K562 (cell line): Measurements from ENCODE around the gene SPATS2L. TPM values are rescaled to one million over a fixed set of nuclear protein-coding genes. Genes with fewer than 3 reads are reported as not detected.
"Not testable (repeated sequence)": the region's sequence is repeated elsewhere in the genome, so short reads cannot be mapped to it uniquely, and the experiment has no call there.

Source experiments
- ATAC-seq: fragments of 200-7000 bp; cut with Tn5 transposase; 3 replicates; pipeline ENCODE4 v1.9.1; 2020; ENCODE audit warnings: moderate library complexity
- BruUV-seq: library from RNA; stranded (reverse); fragments of 400-500 nt; replicated peaks from 2 replicates; lab custom pipeline; 2021; lab: Mats Ljungman, UMichigan
- CTCF ChIA-PET: fragments of 300-600 bp; formaldehyde crosslinking; extraction: SDS; loops from one replicate; lab custom pipeline; 2021; ENCODE audit warnings: low intra/inter-chr PET ratio; lab: Yijun Ruan, JAX
- POLR2A ChIA-PET: fragments of 300-600, 350-650 bp; sonication (Branson Sonifier 250); formaldehyde crosslinking; extraction: SDS; loops from one replicate; lab custom pipeline; 2021; ENCODE audit warnings: antibody characterized with exemption, inconsistent platforms; lab: Yijun Ruan, JAX
- DNase-seq, 4 experiments: peaks; one replicate each; pipeline versions ENCODE4 v3.0.0 to v3.0.0-alpha.2; 2011 to 2018; ENCODE audit warnings: low spot score in 3 of 4, mixed read lengths in 3 of 4; ENCODE audit errors: extremely low read depth in 1 of 4
- FAIRE-seq: peaks from 2 replicates; lab custom pipeline; 2011; peaks lifted over from hg19 to GRCh38; lab: Jason Lieb, UNC
- H2AFZ ChIP-seq: 2 replicates; pipeline ENCODE4 v1.6.0; 2011; ENCODE audit warnings: low read depth, low read length, control low read depth, inconsistent platforms
- H3K27ac ChIP-seq: fragments of 200-600 bp; 3 replicates; pipeline ENCODE4 v1.8.0; 2011; ENCODE audit warnings: low read depth, mild to moderate bottlenecking, control low read depth, inconsistent platforms, low read length, moderate library complexity, mixed read lengths; ENCODE audit errors: extremely low read depth
- H3K27me3 ChIP-seq, 2 experiments: fragments of 300-600 bp in 1 of 2; 2 replicates in 1 of 2; 3 replicates in 1 of 2; pipeline versions ENCODE4 v1.6.0 to v1.8.0; 2011; ENCODE audit warnings: inconsistent platforms in 2 of 2, low read length in 2 of 2, mild to moderate bottlenecking in 1 of 2, mixed read lengths in 1 of 2, moderate library complexity in 1 of 2; ENCODE audit not compliant: control insufficient read depth in 2 of 2, insufficient read depth in 2 of 2
- H3K36me3 ChIP-seq: fragments of 300-600 bp; 3 replicates; pipeline ENCODE4 v1.8.0; 2011; ENCODE audit warnings: mild to moderate bottlenecking, low read length, inconsistent platforms; ENCODE audit not compliant: control insufficient read depth, insufficient read depth
- H3K4me1 ChIP-seq, 2 experiments: fragments of 200-600 bp in 1 of 2; replicated peaks in 1 of 2; 2 replicates in 1 of 2; 3 replicates in 1 of 2; pipeline versions ENCODE4 v1.5.1 to v1.8.0; 2011; ENCODE audit warnings: inconsistent platforms in 2 of 2, low read length in 2 of 2, mild to moderate bottlenecking in 1 of 2, mixed read lengths in 1 of 2, moderate library complexity in 1 of 2; ENCODE audit not compliant: control insufficient read depth in 2 of 2, insufficient read depth in 2 of 2
- H3K4me2 ChIP-seq: 2 replicates; pipeline ENCODE4 v1.6.1; 2011; ENCODE audit warnings: low read length, control low read depth, inconsistent platforms, mixed read lengths; ENCODE audit not compliant: insufficient read depth
- H3K4me3 ChIP-seq: fragments of 200-600 bp; sonication (generic), shearing (Covaris generic); 2 replicates; pipeline ENCODE4 v1.5.1; 2016; ENCODE audit warnings: control low read depth, inconsistent platforms
- H3K79me2 ChIP-seq: fragments of 200-600 bp; 3 replicates; pipeline ENCODE4 v1.8.0; 2011; ENCODE audit warnings: low read length, inconsistent platforms; ENCODE audit not compliant: control insufficient read depth, insufficient read depth
- H3K9ac ChIP-seq, 2 experiments: 2 replicates each; pipeline versions ENCODE4 v1.6.0 to v1.6.1; 2011; ENCODE audit warnings: low read depth in 2 of 2, low read length in 2 of 2, control low read depth in 1 of 2, inconsistent platforms in 1 of 2, mild to moderate bottlenecking in 1 of 2, mixed read lengths in 1 of 2; ENCODE audit not compliant: insufficient read depth in 1 of 2
- H3K9me1 ChIP-seq: one replicate; pipeline ENCODE4 v1.6.0; 2011; ENCODE audit warnings: inconsistent platforms, mild to moderate bottlenecking, low read length, moderate library complexity; ENCODE audit not compliant: control insufficient read depth, insufficient read depth
- H3K9me3 ChIP-seq: replicated peaks from 2 replicates; pipeline ENCODE4 v1.5.1; 2011; ENCODE audit warnings: low read depth, low read length, inconsistent platforms; ENCODE audit not compliant: control insufficient read depth, insufficient read depth
- H4K20me1 ChIP-seq: replicated peaks from 2 replicates; pipeline ENCODE4 v1.6.1; 2011; ENCODE audit warnings: low read length, inconsistent platforms, mixed read lengths; ENCODE audit not compliant: control insufficient read depth, insufficient read depth
- DPF2 ChIP-seq: fragments of 450-650 bp; IDR thresholded peaks from 2 replicates; pipeline ENCODE4 v1.6.1; 2016
- ELF2 ChIP-seq: fragments of 250-450 bp; sonication (Bioruptor Pico); IDR thresholded peaks from 2 replicates; pipeline ENCODE4 v1.5.0; 2021; ENCODE audit warnings: mild to moderate bottlenecking
- NFE2L1 ChIP-seq: fragments of 450-650 bp; IDR thresholded peaks from 2 replicates; pipeline ENCODE4 v1.6.1; 2016; ENCODE audit warnings: missing genetic modification characterization, low read depth, mild to moderate bottlenecking, missing compliant biosample characterization, moderate library complexity, borderline replicate concordance
- NRF1 ChIP-seq, 2 experiments: fragments of 450-650 bp; IDR thresholded peaks in 1 of 2; conservative IDR thresholded peaks in 1 of 2; 2 replicates each; pipeline ENCODE4 v1.6.1; 2014; ENCODE audit warnings: mild to moderate bottlenecking in 2 of 2
- ZNF124 ChIP-seq: sonication (generic); formaldehyde crosslinking; IDR thresholded peaks from 2 replicates; pipeline ENCODE4 v1.8.1; 2022; ENCODE audit warnings: missing genetic modification reagents
- ZNF146 ChIP-seq: IDR thresholded peaks from one replicate; pipeline ENCODE4 v1.6.1; 2018; ENCODE audit warnings: missing compliant biosample characterization; ENCODE audit not compliant: unreplicated experiment
- WGBS: fragments of 100-300 bp; shearing (Covaris generic); methylation state at CpG from one replicate; pipeline ENCODE4 v1.1.6; 2016; ENCODE audit warnings: low coverage, mixed read lengths; ENCODE audit not compliant: insufficient coverage; ENCODE audit errors: missing lambda C conversion rate; 5-methylcytosine and 5-hydroxymethylcytosine counted together
- in situ Hi-C: fragments of 300-500 bp; cut with MboI; formaldehyde crosslinking; loops from 4 replicates; pipeline ENCODE4 v1.15.0; 2018; ENCODE audit warnings: inconsistent platforms, mixed read lengths
- intact Hi-C: fragments of 100-400 bp; cut with micrococcal nuclease; formaldehyde crosslinking; loops from 2 replicates; pipeline ENCODE4 v1.14.2; 2022
- polyA plus RNA-seq, 8 experiments: library from polyadenylated mRNA; depleted of rRNA in 4 of 8; stranded (reverse) in 5 of 8; unstranded in 3 of 8; fragments of >200 nt; fragmentation: Nextera tagmentation in 2 of 8; fragmentation: Illumina TruSeq in 1 of 8; extraction: Ambion mirVana in 2 of 8; extraction: Trizol in 1 of 8; gene quantifications; 2 replicates each; pipeline versions ENCODE4 v1.2.1 to v1.2.3, GENCODE V29; 2011 to 2014; ENCODE audit warnings: inconsistent platforms in 1 of 8, missing spikeins in 1 of 8
- total RNA-seq, 7 experiments: library from RNA; depleted of rRNA in 6 of 7; stranded (reverse); fragments of >200 nt in 6 of 7; fragmentation: Illumina TruSeq in 2 of 7; extraction: Trizol in 2 of 7; gene quantifications; 2 replicates each; pipeline versions ENCODE4 v1.2.1 to v1.2.3, GENCODE V29; 2011 to 2021; ENCODE audit warnings: low replicate concordance in 1 of 7
- TF ChIP-seq, protein P1 (sequence below): sonication (generic); formaldehyde crosslinking; IDR thresholded peaks from 2 replicates; pipeline ENCODE4 v1.4.0; 2020; ENCODE audit warnings: mild to moderate bottlenecking, missing genetic modification reagents

Gene SPATS2L
- total and polyA plus RNA-seq, 9 of the 15 experiments (the other 6 are each of a cell fraction or from before 2014, with no cell fraction given), result 11.3 to 41.5 (median 24.9) TPM

DNA sequence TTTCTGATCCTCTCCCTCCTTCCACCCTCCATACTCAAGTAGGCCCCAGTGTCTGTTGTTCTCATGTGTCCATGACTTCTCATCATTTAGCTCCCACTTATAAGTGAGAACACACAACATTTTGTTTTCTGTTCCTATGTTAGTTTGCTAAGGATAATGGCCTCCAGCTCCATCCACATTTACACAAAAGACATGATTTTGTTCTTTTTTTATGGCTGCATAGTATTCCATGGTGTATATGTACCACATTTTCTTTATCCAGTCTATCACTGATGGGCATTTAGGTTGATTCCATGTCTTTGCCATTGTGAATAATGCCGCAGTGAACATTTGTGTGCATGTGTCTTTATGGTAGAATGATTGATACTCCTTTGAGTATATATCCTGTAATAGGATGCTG lies 37.7 kb downstream of the SPATS2L start:
- DNase-seq, H3K36me3 ChIP-seq, intact Hi-C loops, H3K9me1 ChIP-seq, H3K79me2 ChIP-seq, CTCF ChIA-PET, H3K4me2 ChIP-seq, H3K9ac ChIP-seq, H3K27me3 ChIP-seq, in situ Hi-C loops, POLR2A ChIA-PET, H3K4me3 ChIP-seq, H3K27ac ChIP-seq, H2AFZ ChIP-seq, ATAC-seq, H4K20me1 ChIP-seq, H3K4me1 ChIP-seq, H3K9me3 ChIP-seq, FAIRE-seq, BruUV-seq: not testable (repeated sequence)
- peak; percentile 63 for TF ChIP-seq ZNF146
- no CpG with 5 or more reads among the region's 1 CpG for WGBS

DNA sequence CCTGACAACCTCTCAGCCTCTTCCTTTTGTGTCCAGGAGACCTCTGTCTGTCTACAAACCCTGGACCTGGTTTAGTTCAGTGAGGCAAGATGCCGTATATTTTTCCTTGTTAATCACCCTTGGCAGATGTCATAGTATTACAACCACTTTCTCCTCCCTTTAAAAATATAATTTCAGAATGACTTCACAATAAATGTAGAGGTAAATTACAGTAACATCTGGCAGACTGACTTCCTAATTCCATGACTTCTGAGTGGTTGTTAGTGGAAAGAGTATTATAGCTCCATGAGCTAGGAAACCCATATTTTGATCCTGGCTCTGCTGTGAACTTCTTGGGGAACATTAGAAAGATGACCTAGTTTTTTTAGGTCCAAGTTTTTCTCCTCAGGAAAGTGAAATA lies 39.5 kb downstream of the SPATS2L start:
- H3K9me1 ChIP-seq, result no peaks in the 10 kb centered on the region
- ATAC-seq, result no peak
- H3K27ac ChIP-seq, result no peak overlapping the region
- no peaks in the 10 kb centered on the region for H3K79me2 ChIP-seq
- no peaks in the 10 kb centered on the region for H3K9me3 ChIP-seq
- no peak for FAIRE-seq
- no peak overlapping the region for H2AFZ ChIP-seq
- H3K27me3 ChIP-seq, result no peaks in the 10 kb centered on the region
- POLR2A ChIA-PET, result no interaction called here
- no peak for TF ChIP-seq ELF2
- TF ChIP-seq ZNF124 (CRISPR knock-in tag), result no peak
- TF ChIP-seq, protein P1, sequence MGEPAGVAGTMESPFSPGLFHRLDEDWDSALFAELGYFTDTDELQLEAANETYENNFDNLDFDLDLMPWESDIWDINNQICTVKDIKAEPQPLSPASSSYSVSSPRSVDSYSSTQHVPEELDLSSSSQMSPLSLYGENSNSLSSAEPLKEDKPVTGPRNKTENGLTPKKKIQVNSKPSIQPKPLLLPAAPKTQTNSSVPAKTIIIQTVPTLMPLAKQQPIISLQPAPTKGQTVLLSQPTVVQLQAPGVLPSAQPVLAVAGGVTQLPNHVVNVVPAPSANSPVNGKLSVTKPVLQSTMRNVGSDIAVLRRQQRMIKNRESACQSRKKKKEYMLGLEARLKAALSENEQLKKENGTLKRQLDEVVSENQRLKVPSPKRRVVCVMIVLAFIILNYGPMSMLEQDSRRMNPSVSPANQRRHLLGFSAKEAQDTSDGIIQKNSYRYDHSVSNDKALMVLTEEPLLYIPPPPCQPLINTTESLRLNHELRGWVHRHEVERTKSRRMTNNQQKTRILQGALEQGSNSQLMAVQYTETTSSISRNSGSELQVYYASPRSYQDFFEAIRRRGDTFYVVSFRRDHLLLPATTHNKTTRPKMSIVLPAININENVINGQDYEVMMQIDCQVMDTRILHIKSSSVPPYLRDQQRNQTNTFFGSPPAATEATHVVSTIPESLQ (CRISPR knock-in tag), result no peak
- TF ChIP-seq NFE2L1 (tag), result no peak
- no peak for TF ChIP-seq DPF2
- no peak for TF ChIP-seq NRF1 (conservative IDR thresholded peaks at IDR 0.05 in 1 of 2, IDR thresholded peaks at IDR 0.05 in 1 of 2)
- TF ChIP-seq, all 486 proteins: peak for 0
- no peak for DNase-seq
- Histone ChIP-seq H4K20me1 (no peaks in the 10 kb centered on the region), H3K36me3 (no peaks in the 10 kb centered on the region), H3K4me1 (no peaks in the 10 kb centered on the region), H3K4me3 (no peak overlapping the region), H3K9ac (no peak overlapping the region), H3K4me2 (no peak overlapping the region)
- no TSS peak for BruUV-seq
- in situ Hi-C loops (no loop called here), intact Hi-C loops (no loop called here)
- CTCF ChIA-PET, result no interaction called here
- 71% methylated on average over 1 of the region's 1 CpG for WGBS
